GM18861 (cell line): ENCODE results near the gene RNF150.
"Not testable (repeated sequence)": the region's sequence is repeated elsewhere in the genome, so short reads cannot be mapped to it uniquely, and the experiment has no call there.

ENCODE experiments used
- ATAC-seq: cut with Tn5 transposase; IDR thresholded peaks from one replicate; pipeline ENCODE4 v1.9.1; 2021; ENCODE audit not compliant: unreplicated experiment

RNF150 gene

DNA sequence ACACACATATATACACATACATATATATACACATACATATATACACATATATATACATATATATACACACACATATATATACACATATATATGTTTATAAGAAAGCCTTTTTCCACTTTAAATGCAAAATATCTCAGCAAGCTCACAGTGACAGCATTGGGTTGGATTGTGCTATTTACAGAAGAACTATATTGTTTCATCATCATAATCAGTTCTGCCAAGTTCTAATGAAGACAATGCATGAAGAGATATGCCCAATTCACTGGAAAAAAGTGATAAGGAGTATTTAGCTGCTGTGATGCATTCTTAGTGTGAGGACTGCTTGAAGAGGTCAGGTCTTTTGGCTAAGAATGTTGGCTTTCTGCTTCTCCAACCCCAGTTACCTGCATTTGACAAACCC is 54.4 kb downstream of the RNF150 start:
- ATAC-seq = no peak

DNA sequence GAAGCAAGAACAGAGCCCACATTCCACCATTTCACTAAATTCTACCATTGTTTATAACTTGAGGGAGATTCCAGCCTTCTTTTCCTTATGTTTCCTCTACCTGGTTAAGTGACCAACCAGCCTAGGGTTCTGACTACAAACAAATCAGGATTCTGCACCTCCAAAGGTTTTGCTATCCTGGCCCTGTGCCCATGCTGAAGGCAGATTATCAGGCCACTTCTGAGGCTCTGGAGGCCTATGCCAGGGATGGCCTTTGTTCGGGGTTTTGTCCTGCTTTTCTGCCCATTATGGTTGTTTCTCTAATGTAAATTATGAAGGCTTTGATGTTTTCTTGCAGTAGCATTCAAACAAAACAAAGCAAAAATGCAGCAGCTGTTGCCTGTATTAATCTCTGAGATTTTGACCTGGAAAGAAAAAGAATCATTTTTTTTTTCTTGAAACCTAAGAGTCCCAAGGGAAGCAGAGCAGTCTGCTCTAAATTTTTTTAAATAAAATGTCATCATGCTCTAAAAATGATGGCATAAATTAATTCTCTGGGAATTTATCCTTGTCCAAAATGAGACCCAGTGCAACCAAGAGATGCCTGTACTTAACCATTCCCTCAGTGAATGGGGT is 55.6 kb downstream of the RNF150 start:
- no peak for ATAC-seq

DNA sequence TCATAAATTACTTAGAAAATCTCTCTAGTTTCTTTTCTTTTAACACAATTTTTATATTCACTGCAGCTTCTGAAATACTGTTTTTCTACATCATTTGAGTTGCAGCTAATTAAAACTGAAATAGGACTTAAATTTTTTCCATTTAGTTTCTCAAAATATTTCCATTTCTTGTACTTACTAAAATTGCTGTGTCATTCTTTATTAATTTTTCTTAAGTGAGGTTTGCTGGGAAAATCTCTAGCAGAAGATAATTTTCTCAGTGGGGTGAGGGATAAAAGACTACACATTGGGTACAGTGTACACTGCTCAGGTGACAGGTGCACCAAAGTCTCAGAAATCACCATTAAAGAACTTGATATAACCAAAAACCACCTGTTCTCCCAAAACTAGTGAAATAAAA is 57.7 kb downstream of the RNF150 start:
- no peak for ATAC-seq

DNA sequence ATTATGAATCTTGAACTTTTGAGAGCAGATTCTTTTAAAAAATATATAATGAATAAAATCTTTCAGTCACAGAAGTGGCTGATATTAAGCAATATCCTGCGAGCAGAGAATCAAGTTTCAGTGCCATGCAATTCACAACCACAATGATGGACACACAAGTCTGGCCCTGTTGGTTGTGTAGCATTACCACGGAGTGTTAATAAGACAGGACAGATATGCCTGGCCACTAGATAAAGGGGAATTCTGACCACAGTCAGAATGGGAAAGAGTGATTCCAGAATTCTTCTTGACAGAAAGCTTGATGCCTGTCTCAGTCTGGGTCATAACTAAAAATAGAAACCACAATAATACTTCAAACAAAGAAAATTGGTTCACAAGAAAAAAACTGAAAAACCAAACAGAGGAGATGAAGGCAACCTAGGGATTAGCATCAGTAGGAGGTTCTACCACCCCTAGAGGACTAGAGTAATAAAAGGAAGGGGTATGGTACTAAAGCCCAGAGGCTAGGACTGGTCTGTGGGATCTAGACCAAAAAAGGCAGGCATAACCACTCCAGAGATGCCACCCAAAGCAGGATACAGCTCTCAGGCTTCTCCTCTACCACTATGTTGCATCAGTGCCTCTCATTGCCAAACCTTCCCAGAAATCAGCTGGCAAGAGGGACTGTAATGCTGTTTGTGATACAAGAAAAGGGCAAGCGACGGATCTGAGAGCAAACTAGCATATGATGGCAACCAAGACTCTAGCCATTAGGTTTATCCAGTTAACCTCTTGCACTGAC is 59.0 kb downstream of the RNF150 start:
- no peak for ATAC-seq

DNA sequence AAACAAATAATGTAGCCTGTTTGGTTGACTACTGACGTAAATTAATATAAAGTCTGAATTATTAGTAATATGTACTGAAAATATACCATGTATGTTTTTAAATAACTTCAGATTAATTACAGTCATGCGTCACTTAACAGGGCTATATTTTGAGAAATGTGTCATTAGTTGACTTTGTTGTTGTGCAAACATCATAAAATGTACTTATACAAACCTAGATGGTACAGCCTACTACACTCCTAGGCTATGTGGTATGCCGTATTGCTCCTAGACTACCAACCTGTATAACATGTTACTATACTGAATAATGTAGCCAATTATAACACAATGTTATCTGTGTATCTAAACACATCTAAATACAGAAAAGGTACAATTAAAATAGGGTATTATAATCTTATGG is 66.6 kb downstream of the RNF150 start:
- no peak for ATAC-seq

DNA sequence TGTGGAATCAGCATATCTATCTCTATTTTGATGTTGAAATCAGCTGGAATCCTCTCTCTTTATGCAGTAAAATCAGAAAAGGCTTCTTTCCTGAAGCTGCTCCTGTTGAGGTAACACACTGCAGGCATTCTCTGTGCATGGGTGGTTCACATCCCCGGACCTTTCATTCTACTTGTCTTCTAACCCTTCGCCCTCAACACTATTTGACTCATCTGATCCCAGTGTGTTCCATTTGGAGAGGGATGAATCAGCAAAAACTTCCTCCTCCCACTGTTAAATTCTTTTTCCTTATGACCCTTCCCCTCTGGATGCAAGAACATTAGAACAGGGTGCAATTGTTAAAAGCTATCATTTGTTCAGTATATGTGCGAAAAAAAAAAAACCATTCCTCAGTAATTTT is 67.4 kb downstream of the RNF150 start:
- ATAC-seq = no peak

DNA sequence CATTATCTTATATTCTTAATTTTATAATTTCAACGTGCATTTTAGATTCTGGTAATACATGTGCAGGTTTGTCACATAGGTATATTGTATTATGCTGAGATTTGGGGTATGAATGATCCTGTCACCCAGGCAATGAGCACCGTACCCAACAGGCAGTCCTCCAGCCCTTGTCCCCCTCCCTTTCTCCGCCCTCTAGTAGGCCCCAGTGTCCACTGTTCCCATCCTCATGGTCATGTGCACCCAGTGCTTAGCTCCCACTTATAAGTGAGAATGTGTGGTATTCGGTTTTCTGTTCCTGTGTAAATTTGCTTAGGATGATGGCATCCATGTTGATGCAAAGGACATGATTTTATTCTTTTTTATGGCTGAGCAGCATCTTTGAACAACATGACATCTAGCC is 70.6 kb downstream of the RNF150 start:
- no peak for ATAC-seq

DNA sequence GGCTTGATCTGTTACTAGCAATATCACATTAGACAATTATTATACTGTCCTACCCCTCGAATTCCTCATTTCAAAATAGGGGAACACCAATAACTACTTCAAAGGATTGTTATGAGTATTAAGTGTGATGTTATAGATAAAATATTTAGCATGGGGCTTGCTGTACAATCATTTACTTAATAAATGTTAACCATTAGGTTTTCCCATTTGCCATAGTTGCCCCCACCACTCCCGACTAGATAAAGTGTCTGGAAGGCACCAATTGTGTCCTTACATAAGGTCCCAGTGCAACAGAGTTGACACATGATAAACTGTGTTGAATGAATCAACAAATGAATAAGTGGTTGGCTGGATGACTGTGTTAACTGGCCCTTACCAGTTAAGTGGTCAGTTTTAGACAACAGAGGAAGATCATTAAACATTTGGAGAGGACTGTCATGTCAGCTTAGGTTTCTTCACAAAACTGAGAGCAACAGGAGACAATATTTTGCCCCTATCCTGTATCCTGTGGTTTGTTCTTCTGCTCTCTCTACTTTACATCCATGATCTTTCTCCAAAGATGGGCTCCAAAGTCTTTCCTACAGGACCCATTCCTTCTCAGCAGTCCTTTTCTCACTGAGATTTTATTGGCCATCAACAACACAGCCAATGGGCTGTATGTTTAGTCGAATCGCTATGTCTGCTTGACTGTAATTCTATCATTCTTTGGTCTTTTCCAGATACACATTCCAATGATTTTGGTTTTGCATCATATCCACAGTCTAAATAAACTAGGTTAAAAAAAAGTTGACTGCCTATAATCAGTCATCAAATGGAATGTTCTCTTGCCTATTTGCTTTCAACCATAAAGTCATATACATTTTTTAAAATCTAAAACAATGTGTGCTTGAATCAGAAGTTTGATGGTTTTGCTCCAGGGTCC is 74.4 kb downstream of the RNF150 start:
- no peak for ATAC-seq

DNA sequence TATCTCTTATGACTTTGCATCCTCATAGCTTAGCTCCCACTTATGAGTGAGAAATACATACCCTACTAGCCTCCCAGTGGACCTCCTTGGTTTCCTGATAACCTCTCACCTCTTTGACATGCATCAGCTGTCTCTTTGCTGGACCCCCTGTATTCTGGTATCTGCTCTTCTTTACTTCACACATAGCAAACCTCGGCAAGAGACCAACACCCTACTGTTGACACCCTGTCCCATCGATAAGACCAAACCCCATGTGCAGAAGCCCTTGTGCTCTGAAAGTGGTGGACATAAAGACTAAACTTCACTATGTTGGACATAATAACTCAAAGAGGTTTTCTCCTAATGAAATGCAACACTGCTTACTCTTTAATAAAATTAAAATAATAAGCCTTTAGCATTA is 75.7 kb downstream of the RNF150 start:
- ATAC-seq = no peak

DNA sequence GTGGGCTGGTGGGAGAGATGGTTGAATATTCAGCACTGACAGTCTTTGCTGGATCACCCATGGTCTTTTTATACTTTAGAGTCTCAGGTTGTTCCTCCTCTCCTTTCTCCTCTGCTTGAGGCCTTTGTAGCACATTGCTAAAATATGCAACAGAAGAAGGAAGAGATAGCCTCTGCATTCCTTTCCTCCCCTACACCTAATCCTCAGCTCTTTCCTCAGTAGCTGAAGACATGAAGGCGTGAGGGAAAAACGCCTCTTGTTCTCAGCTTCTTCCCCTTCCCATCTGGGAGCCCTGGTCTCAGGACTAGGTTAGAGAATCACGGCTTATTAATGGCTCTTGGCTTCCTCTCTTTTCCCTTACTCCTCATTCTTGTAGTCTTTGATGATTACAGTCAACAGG is 76.8 kb downstream of the RNF150 start:
- no peak for ATAC-seq

DNA sequence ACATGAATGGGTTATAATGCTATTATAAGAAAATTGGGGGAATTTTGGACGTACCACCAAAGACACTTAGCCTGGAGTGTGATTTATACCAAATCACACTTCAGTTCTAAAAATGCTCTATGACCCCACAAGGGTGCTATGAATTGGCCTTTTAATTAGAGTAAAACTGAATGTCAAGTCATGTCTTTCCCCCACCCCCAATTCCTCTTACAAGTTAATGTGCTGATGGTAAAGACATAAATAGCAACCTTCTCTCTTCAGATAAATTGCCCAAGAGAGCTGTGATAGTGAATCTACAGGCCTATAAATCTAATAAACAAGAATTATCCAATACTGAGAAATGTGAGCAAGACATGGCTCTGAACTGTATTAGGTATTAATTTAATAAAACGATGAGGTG is 78.8 kb downstream of the RNF150 start:
- ATAC-seq = no peak

DNA sequence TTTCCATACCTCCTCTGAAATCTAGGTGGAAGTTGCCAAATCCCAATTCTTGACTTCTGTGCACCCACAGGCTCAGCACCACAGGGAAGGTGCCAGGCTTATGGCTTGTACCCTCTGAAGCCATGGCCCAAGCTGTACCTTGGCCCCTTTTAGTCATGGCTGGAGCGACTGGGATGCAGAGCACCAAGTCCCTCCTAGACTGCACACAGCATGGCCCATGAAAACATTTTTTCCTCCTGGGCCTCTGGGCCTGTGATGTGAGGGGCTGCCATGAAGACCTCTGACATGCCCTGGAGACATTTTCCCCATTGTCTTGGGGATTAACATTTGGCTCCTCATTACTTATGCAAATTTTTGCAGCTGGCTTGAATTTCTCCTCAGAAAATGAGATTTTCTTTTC is 82.3 kb downstream of the RNF150 start:
- not testable (repeated sequence) for ATAC-seq

DNA sequence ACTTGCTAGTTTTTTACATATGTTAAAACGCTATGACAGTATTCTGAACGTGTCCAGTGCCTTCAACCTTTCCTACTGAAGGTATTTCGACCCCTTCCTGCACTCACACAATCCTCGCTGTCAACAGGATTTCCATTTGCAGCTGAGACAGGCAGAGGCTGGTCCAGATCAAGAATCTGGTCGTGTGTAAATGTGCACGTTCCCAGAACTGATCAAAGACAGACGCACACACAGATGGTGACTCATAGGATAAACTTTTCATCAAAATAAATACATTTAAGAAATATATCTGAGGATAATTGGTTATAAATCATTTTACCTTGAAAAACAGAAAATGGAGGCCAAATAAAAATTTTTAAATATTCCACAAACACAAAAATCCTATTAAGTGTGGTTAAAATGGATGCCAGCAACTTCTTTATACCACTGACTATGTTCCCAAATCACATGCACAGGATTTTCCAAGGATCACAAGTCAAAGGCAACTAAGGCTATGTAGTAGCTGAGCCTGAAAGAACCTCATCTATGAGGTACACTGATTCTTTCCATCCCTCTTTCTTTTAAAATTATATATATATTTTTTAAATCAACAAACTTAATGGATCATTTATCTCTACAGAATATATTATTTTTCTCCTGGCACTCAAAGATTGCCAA is 85.9 kb downstream of the RNF150 start:
- no peak for ATAC-seq

DNA sequence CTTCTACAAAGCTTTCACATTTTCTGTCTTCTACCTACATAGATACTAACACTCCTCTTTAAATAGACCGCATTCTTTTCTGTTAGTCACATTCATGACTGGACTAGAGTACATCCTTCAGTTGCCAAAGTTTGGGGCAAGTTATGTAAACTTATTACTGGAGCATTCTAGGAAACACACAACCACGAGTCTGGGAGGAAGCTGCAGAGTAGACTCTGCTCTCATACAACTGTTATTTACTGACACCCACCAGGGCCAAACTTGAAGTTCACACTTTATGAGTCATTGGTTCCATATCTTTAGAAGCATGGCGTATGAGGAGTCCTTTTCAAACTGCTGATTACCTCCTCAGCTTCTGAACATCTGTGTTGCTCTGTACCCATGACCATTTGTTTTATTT is 87.0 kb downstream of the RNF150 start:
- no peak for ATAC-seq

DNA sequence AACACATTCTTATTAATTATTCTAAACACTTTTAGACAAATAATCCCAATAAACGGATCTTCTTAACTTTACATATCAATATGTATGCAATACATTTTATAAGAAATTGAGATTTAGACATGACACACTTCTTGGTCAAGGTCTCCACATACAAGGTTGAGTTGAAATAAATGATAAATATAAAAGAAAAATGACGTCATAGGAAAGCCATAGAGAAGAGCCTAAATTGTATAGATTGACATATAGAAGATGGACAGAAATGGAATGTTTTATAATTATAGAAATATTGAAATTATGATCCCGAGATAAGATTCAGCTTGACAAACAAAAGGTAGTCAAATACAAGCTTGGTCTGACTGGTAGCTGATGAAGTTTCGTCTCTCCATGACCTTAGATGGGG is 87.4 kb downstream of the RNF150 start:
- no peak for ATAC-seq

DNA sequence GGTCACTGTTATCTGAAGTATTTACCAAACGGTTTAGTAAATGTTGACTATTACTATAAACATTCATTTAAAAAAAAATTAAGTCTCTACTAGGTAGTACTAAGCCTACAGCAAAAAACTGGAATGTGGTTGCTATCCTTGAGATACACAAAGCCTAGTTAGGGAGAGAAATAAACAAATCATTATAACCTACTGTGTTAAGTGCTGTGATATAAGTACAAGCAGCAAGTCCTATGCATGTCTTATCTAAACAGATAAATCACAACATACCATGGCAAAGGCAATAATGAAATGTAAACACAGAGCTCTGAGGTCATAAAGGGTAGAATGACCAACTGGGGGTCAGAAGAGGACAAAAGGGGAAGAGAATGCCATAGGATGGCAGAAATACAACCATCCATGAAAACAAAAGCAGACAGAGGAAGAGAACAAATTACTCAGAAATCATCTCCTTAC is 92.2 kb downstream of the RNF150 start:
- no peak for ATAC-seq

DNA sequence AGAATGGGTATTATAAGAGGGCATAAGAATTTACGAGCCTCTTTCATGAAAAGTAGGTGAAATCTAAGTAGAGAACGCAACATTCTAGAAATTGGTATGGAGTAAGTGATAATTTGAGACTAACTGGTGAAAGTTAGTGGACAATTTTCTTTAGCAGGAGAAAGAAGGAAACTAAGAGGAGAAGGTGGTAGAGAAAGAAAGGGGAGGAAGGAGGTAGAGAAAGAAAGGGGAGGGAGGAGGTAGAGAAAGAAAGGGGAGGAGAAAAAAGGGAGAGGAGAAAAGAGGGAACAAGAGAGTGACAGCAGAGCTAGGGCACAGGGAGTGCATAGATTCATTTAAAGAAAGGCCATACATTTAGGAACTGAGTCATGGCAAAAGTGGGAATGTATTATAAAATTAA is 94.1 kb downstream of the RNF150 start:
- no peak for ATAC-seq

DNA sequence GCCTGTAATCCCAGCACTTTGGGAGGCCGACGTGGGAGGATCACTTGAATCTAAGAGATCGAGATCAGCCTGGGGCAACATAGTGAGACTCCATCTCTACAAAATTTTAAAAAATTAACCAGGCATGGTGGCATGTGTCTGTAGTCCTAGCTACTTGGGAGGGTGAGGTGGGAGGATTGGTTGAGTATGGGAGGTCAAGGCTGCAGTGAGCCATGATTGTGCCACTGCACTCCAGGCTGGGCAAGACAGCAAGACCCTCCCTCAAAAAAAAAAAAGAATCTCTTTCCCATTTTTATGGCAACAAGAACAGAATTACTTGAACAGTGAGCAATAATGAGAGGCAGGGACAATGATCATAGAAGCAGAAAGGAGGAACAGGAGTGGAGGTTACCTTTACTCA is 94.8 kb downstream of the RNF150 start:
- no peak for ATAC-seq

DNA sequence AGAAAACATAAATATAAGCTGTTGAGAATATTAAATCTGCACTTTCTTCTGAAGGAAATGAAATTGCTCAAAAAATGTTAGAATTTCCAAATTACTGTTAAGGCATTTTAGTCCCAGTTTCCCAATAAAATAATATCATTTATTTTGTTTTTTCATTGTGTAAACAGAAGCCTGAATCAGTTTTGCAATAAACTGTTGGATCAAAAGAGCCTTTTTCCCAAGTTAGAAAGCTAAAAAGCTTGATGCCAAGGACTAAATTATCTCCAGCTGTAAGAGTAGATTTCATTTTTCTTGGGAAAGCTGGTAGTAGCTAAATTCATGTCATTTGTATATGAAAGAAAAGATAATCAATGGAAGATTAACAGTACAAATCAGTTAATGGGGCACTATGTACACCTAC is 95.8 kb downstream of the RNF150 start:
- no peak for ATAC-seq

DNA sequence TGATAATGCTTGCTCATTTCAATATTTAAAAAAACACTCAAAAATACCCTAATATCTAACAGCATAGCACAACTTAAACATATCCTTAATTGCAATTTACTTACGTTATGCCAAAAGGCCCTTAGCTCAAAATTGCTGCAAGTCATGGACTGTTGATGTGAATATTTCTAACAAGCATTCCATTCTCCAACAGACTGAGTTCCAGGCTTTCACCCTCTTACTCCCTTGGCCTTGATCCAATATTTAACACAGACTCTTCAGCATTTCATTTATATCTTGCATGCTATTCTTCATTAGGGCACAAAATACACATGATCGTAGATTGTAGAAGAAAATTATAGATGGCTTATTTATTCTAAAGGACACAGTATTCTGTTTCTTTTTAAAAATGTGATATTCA is 96.5 kb downstream of the RNF150 start:
- ATAC-seq = no peak

DNA sequence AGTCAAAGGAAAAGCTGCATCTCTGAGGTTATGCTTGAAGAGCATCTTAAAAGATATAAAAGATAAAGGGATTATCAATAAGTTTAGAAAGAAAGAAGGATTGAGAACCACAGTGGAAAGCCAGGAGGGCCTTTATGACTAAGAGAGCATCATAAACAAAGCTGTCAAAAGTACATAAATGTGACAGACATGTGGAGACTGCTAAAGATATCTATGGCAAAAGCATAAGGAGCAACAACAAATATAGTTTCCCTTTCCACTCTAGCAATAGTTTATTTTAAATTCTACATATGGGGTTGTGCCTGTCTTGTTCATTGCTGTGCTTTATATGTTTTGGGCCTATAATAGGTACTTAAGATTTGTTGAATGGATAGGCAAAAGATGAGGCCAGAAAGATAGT is 97.3 kb downstream of the RNF150 start:
- ATAC-seq = no peak
